Esophagus squamous epithelium (tissue), 4 donors: Measurements from ENCODE around the gene ZNF428.

Experiments
- CTCF ChIP-seq, 6 experiments: fragments of 450-650 bp in 4 of 6; fragments of 200-600 bp in 2 of 6; sonication (generic) in 2 of 6; IDR thresholded peaks; one replicate each; pipeline ENCODE4 v1.5.1; 2016 to 2019; ENCODE audit warnings: antibody characterized with exemption in 6 of 6, mild to moderate bottlenecking in 4 of 6, moderate library complexity in 4 of 6
- POLR2A ChIP-seq, 4 donors: fragments of 450-650 bp; IDR thresholded peaks; one replicate each; pipeline ENCODE4 v1.6.1; 2017; ENCODE audit warnings: antibody characterized with exemption in 4 of 4, mild to moderate bottlenecking in 4 of 4, moderate library complexity in 3 of 4

DNA sequence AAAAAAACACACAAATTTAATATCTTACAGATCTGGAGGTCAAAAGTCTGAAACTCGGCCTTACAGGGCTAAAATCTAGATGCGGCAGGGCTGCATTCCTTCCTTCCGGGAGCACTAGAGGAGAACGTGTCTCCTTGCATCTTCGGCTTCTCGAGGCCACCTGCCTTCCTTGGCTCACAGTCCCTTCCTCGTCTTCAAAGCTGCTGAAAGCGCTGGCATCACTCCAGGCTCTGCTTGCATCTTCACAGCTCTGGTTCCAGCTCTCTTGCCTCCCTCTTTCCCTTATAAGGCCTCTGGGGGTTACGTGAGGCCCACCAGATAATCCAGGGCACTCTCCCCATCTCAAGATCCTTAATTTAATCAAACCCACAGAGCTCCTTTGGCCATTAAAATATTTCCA, 54.6 kb downstream of the ZNF428 start:
- TF ChIP-seq CTCF (IDR thresholded peaks at IDR 0.05), result no peak
- TF ChIP-seq POLR2A (IDR thresholded peaks at IDR 0.05), result no peak
